ENCODE measurements around the gene STK11. TPM values are rescaled to one million over a fixed set of nuclear protein-coding genes. Genes with fewer than 3 reads are reported as not detected.

Gene STK11
- total and polyA plus RNA-seq, 2 experiments from 2014 or later: 4.6 to 64.1 TPM

DNA sequence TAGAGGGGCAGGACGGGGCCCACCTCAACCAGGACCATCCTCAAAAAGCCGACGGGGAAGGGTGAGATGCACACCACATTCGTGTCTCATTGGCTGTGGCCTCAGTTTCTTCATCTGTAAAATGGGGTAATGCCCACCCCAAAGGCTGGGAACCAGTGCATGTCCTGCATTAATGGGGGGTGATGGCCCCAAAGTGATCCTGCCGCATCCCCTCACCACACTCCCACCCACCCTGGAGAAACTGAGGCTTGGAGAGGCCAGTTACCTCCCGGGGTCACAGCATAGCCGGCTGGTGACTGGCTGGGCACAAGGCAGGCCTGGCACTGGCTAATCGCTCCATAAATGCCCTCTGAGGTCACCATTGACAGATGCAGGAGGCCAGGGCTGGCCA is 42.2 kb downstream of the STK11 start:
- no peak overlapping the region for H2AFZ ChIP-seq
- in situ Hi-C loops (cut with MboI): no loop called here

DNA sequence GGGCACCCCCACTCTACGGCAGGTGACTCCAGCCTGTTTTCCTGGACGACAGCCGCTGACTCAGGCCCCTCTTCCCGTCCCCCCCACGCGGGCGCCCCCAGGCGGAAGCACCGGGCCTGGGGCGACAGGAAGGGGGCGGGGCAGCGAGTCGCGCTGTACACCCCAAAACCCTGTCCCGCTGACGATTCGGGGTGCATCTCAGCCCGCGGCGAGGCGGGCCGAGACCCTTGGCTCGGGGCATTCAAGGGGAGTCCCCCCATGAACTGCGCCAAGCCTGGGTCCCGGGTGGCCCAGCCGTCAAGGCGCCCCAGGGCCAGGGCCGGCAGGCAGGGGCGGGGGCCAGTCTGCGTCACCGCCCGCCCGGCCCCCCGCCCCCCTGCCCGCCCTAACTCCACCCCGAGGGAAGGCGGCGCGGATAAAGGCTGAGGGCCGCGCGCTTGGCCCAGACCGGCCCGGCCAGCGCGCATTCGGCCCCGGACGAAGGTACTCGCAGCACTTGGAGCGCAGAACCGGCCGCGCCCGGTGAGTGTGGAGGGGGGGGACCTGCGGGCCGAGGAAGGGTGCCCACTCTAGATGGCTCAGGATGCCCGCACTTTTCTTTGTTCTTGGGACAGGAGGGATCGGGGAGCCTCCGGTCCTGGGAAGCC is 42.7 kb downstream of the STK11 start, which contains the start of gene MIDN:
Gene MIDN (plus strand): TSS at position 445 of the 647 bp plus-strand sequence. CDS start 1,714 bp downstream, outside the sequence.
- Histone ChIP-seq H3K27me3 (replicated peaks; ENCODE audit: insufficient read depth) (no peaks in the 10 kb centered on the region), H3K9me2 (ENCODE audit: insufficient read depth) (no peaks in the 10 kb centered on the region), H2AFZ (no peak within 1 kb of the TSS), H3F3A (ENCODE audit: insufficient read depth) (peaks cover 15% of the 10 kb centered on the region), H3K9me3 (ENCODE audit: low read depth) (no peaks in the 10 kb centered on the region), H3K4me1 (ENCODE audit: insufficient read depth) (peaks cover 21% of the 10 kb centered on the region), H4K20me1 (ENCODE audit: insufficient read depth) (no peaks in the 10 kb centered on the region), H3K79me2 (ENCODE audit: insufficient read depth) (peaks cover 33% of the 10 kb centered on the region), H3K9ac (peak within 1 kb of the TSS; percentile 99), H3K4me3 (peak within 1 kb of the TSS; percentile 88), H3K27ac (peak within 1 kb of the TSS; percentile 98), H3K4me2 (ENCODE audit: unreplicated experiment) (peak within 1 kb of the TSS; percentile 60), H3K36me3 (ENCODE audit: low read depth) (peaks cover 8% of the 10 kb centered on the region; the same call in 1 of the 2 replicates)
- TF ChIP-seq EZH2phosphoT487 (IDR thresholded peaks at IDR 0.05; ENCODE audit: insufficient read depth, low read depth) (no peak), EZH2 (IDR thresholded peaks at IDR 0.05; ENCODE audit: insufficient read depth, poor library complexity, severe bottlenecking) (no peak)
- DNase-seq: peak; percentile 96
- 2 to 3% methylated on average over 32 to 39 of the region's 60 CpGs for WGBS, 2 experiments (ENCODE audit: low coverage in 1 of 2, low lambda C conversion rate in 2 of 2, missing lambda C conversion rate in 2 of 2)
- in situ Hi-C loops (cut with MboI): no loop called here

More for the DNA sequence above, 42.2 kb downstream of the STK11 start:
- Histone ChIP-seq H3K4me2 (ENCODE audit: unreplicated experiment) (peak overlapping the region; percentile 60), H3K4me3 (peak overlapping the region; percentile 88), H3F3A (ENCODE audit: insufficient read depth) (peaks cover 18% of the 10 kb centered on the region), H3K79me2 (ENCODE audit: insufficient read depth) (peaks cover 38% of the 10 kb centered on the region), H3K36me3 (ENCODE audit: low read depth) (peaks cover 8% of the 10 kb centered on the region; the same call in 1 of the 2 replicates), H3K9me3 (ENCODE audit: low read depth) (no peaks in the 10 kb centered on the region), H3K9me2 (ENCODE audit: insufficient read depth) (no peaks in the 10 kb centered on the region), H4K20me1 (ENCODE audit: insufficient read depth) (no peaks in the 10 kb centered on the region), H3K9ac (peak overlapping the region; percentile 99), H3K27ac (peak overlapping the region; percentile 98), H3K4me1 (ENCODE audit: insufficient read depth) (peaks cover 26% of the 10 kb centered on the region), H3K27me3 (replicated peaks; ENCODE audit: insufficient read depth) (no peaks in the 10 kb centered on the region)
- 71 to 75% methylated on average over 6 to 8 of the region's 8 CpGs for WGBS, 2 experiments (ENCODE audit: low coverage in 1 of 2, low lambda C conversion rate in 2 of 2, missing lambda C conversion rate in 2 of 2)
- no peak for DNase-seq
- TF ChIP-seq EZH2 (IDR thresholded peaks at IDR 0.05; ENCODE audit: insufficient read depth, poor library complexity, severe bottlenecking) (no peak), EZH2phosphoT487 (IDR thresholded peaks at IDR 0.05; ENCODE audit: insufficient read depth, low read depth) (no peak)

DNA sequence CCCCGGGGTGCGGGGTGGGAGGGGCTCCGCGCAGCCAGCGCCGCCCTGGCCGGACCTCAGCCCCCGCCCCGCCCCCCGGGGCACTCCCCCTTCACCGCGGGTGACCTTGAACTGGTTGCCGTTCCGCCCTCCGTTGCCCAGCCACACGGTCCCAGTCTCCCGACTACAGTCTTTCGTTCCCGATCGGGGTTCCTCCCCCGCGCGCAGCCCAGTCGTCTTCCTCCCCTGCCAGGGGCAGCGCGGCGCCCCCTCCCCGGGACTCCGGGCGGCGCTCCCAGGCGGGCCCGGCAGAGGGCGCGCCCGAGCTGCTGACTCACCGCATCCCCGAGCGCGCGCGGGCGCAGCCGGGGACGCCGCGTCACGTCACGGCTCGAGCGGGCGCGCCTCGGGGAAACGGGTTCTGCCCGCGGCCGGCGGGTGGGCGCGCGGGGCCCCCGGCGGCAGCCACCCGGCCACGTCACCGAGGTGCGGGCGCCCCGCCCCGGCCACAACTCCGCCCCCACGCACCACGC is 43.3 kb downstream of the STK11 start:
- DNase-seq: peak; percentile 90
- peak overlapping the region; percentile 99 for H3K9ac ChIP-seq
- H3F3A ChIP-seq (ENCODE audit: insufficient read depth): peaks cover 9% of the 10 kb centered on the region; the same call in 1 of the 2 replicates
- peak overlapping the region; percentile 98 for H3K27ac ChIP-seq
- peaks cover 8% of the 10 kb centered on the region; the same call in 1 of the 2 replicates for H3K36me3 ChIP-seq (ENCODE audit: low read depth)
- H2AFZ ChIP-seq: no peak overlapping the region
- peak overlapping the region; percentile 88 for H3K4me3 ChIP-seq
- WGBS, 2 experiments (ENCODE audit: low coverage in 1 of 2, low lambda C conversion rate in 2 of 2, missing lambda C conversion rate in 2 of 2): 1 to 2% methylated on average over 24 to 31 of the region's 74 CpGs
- no peaks in the 10 kb centered on the region for H3K27me3 ChIP-seq (replicated peaks; ENCODE audit: insufficient read depth)
- peaks cover 32% of the 10 kb centered on the region for H3K79me2 ChIP-seq (ENCODE audit: insufficient read depth)
- TF ChIP-seq EZH2 (IDR thresholded peaks at IDR 0.05; ENCODE audit: insufficient read depth, poor library complexity, severe bottlenecking): no peak
- TF ChIP-seq EZH2phosphoT487 (IDR thresholded peaks at IDR 0.05; ENCODE audit: insufficient read depth, low read depth): no peak
- H3K4me2 ChIP-seq (ENCODE audit: unreplicated experiment): peak overlapping the region; percentile 40
- no peaks in the 10 kb centered on the region for H3K9me3 ChIP-seq (ENCODE audit: low read depth)
- no peaks in the 10 kb centered on the region for H3K9me2 ChIP-seq (ENCODE audit: insufficient read depth)
- in situ Hi-C loops (cut with MboI): no loop called here
- peaks cover 23% of the 10 kb centered on the region for H3K4me1 ChIP-seq (ENCODE audit: insufficient read depth)
- H4K20me1 ChIP-seq (ENCODE audit: insufficient read depth): no peaks in the 10 kb centered on the region

DNA sequence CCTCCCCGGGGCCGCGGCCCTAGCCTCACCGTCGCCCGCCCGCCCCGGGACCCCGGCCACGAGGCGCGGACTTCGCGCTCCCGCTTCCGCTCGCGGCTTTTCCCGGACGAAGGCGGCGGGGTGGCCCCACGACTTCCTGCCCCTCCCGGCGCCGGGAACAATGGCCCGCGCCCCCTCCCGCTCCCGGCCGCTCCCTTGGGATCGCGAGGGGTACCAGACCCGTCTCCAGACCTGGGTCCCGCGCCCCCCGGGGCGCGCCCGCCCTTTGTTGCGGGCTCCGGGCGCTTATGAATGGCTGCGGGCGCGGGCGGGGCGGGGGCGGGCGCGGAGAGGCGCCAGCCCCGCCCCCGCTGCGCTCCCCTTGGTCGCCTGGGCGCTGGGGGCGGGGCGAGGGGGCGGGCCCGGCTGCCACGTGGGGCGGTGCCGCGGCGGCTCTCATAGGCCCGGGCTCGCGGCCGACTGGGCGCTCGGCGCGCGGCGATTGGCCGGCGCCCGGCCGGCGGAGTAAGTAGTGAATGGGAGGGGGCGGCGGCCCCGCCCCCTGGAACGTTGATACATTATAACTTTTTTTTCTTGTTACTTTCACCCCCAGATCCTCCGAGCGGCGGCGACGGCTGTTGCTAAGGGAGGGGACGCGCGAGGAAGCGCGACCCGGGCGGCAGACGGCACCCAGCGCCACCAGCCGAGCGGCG is 43.9 kb downstream of the STK11 start:
- WGBS, 2 experiments (ENCODE audit: low coverage in 1 of 2, low lambda C conversion rate in 2 of 2, missing lambda C conversion rate in 2 of 2): 1 to 2% methylated on average over 20 to 78 of the region's 102 CpGs
- peak overlapping the region; percentile 98 for H3K27ac ChIP-seq
- peak overlapping the region; percentile 40 for H3K4me2 ChIP-seq (ENCODE audit: unreplicated experiment)
- peaks cover 33% of the 10 kb centered on the region for H3K79me2 ChIP-seq (ENCODE audit: insufficient read depth)
- no peak for TF ChIP-seq EZH2phosphoT487 (IDR thresholded peaks at IDR 0.05; ENCODE audit: insufficient read depth, low read depth)
- no peak for TF ChIP-seq EZH2 (IDR thresholded peaks at IDR 0.05; ENCODE audit: insufficient read depth, poor library complexity, severe bottlenecking)
- H3K36me3 ChIP-seq (ENCODE audit: low read depth): peaks cover 11% of the 10 kb centered on the region
- H3K9me2 ChIP-seq (ENCODE audit: insufficient read depth): no peaks in the 10 kb centered on the region
- no peaks in the 10 kb centered on the region for H4K20me1 ChIP-seq (ENCODE audit: insufficient read depth)
- H3K27me3 ChIP-seq (replicated peaks; ENCODE audit: insufficient read depth): no peaks in the 10 kb centered on the region
- no peak overlapping the region for H2AFZ ChIP-seq
- H3K9ac ChIP-seq: peak overlapping the region; percentile 99
- in situ Hi-C loops (cut with MboI): no loop called here
- no peaks in the 10 kb centered on the region for H3K9me3 ChIP-seq (ENCODE audit: low read depth)
- H3F3A ChIP-seq (ENCODE audit: insufficient read depth): peaks cover 9% of the 10 kb centered on the region; the same call in 1 of the 2 replicates
- peak overlapping the region; percentile 88 for H3K4me3 ChIP-seq
- peaks cover 22% of the 10 kb centered on the region for H3K4me1 ChIP-seq (ENCODE audit: insufficient read depth)
- DNase-seq: peak; percentile 99

All from GM23248 (cell line).